Adrenal gland (tissue), 5 donors: Measurements from ENCODE around the gene KRT8.

ENCODE experiments used
- POLR2A ChIP-seq, 2 donors: fragments of 450-650 bp; IDR thresholded peaks; one replicate each; pipeline ENCODE4 v1.6.1; 2017; ENCODE audit warnings: antibody characterized with exemption in 2 of 2, mild to moderate bottlenecking in 2 of 2, moderate library complexity in 1 of 2
- TF ChIP-seq, protein P1 (sequence below), 6 experiments: fragments of 450-650 bp in 4 of 6; fragments of 200-600 bp in 2 of 6; sonication (generic) in 1 of 6; IDR thresholded peaks; 1 replicate in 5 of 6; 2 replicates in 1 of 6; pipeline versions ENCODE4 v1.5.1 to v1.8.0; 2016 to 2021; ENCODE audit warnings: antibody characterized with exemption in 6 of 6, mild to moderate bottlenecking in 2 of 6, moderate library complexity in 1 of 6
- donor health status: DM: no; HTN: no; CAD: no.

DNA sequence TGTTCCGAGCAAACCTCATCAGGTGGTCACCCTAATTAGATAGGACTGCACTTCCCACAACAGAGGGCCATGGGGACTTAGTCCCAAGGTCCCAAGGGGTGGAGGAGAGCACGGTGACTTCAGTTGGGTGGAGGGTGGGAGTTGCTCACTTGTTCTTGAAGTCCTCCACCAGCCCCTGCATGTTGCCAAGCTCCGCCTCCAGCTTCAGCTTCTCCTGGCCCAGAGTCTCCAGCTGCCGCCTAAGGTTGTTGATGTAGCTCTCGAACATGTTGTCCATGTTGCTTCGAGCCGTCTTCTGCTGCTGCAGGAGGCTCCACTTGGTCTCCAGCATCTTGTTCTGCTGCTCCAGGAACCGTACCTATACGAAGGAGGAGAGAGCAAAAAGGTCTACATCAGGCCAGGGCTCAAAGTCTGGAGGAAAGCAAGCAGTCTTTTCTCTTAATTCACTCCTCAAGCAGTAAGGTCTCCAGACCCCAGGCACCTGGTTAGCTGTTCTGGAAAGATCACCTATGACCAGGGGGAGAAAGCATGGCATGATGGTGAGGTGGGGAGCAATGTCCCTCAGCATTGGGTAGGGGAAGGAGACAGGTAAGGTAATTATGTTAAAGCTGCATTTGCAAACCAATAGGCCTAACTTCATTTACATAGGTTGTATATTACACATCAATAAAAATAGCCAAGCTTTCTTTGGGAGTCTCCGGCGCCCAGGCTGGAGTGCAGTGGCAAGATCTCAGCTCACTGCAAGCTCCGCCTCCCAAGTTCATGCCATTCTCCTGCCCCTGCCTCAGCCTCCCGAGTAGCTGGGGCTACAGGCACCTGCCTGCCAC lies 2.9 kb downstream of the KRT8 start:
- TF ChIP-seq, protein P1, sequence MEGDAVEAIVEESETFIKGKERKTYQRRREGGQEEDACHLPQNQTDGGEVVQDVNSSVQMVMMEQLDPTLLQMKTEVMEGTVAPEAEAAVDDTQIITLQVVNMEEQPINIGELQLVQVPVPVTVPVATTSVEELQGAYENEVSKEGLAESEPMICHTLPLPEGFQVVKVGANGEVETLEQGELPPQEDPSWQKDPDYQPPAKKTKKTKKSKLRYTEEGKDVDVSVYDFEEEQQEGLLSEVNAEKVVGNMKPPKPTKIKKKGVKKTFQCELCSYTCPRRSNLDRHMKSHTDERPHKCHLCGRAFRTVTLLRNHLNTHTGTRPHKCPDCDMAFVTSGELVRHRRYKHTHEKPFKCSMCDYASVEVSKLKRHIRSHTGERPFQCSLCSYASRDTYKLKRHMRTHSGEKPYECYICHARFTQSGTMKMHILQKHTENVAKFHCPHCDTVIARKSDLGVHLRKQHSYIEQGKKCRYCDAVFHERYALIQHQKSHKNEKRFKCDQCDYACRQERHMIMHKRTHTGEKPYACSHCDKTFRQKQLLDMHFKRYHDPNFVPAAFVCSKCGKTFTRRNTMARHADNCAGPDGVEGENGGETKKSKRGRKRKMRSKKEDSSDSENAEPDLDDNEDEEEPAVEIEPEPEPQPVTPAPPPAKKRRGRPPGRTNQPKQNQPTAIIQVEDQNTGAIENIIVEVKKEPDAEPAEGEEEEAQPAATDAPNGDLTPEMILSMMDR (IDR thresholded peaks at IDR 0.05) = no peak
- no peak for TF ChIP-seq POLR2A (IDR thresholded peaks at IDR 0.05)
